Subcutaneous adipose tissue (tissue), 4 donors: Measurements from ENCODE around the gene MIGA1. TPM values are rescaled to one million over a fixed set of nuclear protein-coding genes. Genes with fewer than 3 reads are reported as not detected.

Experiments used
- total RNA-seq, 4 donors: library from RNA; depleted of rRNA; stranded (reverse); fragments of >200 nt; gene quantifications; one replicate each; pipeline ENCODE4 v1.1.0, GENCODE V29; 2016
- TF ChIP-seq, protein P1 (sequence below): fragments of 450-650 bp; IDR thresholded peaks from one replicate; pipeline ENCODE4 v1.5.1; 2016; ENCODE audit warnings: low read depth, mild to moderate bottlenecking, control low read depth, antibody characterized with exemption, moderate library complexity

The MIGA1 gene
- total RNA-seq, 4 donors from 2014 or later: 18.6 to 28.6 (median 23.1) TPM

DNA sequence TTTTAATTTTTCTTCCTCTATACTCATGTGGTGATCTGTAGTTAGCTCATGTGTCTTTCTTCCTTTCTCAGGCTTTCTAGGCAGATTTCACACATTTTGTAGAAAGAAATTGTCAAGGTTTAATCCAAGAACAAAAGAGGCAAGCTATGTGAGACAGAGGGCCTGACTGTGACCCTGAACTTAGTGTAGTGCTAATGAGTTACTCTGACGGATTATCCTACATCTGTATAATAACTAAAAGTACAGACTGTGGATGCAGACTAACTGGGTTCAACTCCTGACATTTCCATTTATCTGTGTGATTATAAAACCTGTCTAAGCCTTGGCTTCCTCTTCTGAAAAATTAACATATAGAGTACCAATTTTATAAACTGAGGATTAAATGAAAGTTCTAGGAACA, 40.7 kb downstream of the MIGA1 start:
- TF ChIP-seq, protein P1, sequence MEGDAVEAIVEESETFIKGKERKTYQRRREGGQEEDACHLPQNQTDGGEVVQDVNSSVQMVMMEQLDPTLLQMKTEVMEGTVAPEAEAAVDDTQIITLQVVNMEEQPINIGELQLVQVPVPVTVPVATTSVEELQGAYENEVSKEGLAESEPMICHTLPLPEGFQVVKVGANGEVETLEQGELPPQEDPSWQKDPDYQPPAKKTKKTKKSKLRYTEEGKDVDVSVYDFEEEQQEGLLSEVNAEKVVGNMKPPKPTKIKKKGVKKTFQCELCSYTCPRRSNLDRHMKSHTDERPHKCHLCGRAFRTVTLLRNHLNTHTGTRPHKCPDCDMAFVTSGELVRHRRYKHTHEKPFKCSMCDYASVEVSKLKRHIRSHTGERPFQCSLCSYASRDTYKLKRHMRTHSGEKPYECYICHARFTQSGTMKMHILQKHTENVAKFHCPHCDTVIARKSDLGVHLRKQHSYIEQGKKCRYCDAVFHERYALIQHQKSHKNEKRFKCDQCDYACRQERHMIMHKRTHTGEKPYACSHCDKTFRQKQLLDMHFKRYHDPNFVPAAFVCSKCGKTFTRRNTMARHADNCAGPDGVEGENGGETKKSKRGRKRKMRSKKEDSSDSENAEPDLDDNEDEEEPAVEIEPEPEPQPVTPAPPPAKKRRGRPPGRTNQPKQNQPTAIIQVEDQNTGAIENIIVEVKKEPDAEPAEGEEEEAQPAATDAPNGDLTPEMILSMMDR: no peak

DNA sequence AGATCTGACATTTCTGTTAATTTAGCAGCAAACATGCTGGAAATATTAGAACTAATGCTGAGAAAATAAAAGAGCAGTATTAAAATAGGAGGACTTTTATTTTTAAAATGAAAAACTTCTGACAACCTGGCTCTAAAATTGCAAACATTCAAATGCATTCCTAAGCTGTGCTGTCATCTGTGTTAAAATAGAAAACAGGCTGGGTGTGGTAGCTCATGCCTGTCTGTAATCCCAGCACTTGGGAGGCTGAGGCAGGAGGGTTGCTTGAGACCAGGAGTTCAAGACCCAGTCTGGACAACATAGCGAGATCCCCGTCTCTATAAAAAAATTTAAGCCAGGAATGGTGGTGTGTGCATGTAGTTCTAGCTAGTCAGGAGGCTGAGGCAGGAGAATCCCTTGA, 44.6 kb downstream of the MIGA1 start:
- TF ChIP-seq, protein P1: no peak

DNA sequence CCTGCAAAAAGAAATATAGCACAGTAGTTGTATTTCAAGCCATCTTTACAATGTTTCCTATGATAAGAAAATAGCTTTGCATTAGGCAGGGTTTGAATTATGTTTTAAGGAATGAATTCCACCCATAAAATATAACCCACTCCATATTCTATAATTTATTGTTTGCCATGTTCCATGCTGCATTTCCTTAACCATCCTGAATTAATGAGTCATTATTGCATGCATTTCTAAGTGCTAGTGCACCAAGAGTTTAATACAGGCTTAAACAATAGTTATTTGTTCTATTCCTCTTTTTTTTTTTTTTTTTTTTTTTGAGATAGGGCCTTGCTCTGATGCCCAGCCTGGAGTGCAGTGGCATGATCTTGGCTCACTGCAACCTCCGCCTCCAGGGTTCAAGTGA, 45.2 kb downstream of the MIGA1 start:
- TF ChIP-seq, protein P1: no peak

DNA sequence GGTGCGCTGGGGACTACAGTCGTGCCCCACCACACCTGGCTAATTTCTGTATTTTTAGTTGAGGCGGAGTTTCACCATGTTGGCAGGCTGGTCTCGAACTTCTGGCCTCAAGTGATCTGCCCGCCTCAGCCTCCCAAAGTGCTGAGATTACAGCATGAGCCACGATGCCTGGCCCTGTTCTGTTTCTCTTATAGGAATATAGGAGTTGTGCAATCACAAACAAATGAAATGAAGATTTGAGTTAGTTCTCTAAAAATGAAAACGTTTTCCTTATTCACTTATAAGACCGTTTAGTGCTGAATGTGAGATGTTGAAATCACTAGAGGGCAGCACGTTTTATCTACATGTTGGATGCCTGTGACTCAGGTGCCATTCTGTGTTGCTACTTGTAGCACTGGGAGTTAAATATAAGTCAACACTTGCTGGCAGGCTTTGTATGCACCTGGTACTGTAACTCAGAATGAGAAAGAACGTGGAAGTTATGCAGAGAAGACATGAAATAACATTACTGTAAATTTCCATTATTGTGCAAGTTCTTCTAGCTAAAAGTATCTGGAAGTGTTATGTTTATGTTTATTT, 45.8 kb downstream of the MIGA1 start:
- TF ChIP-seq, protein P1: no peak

DNA sequence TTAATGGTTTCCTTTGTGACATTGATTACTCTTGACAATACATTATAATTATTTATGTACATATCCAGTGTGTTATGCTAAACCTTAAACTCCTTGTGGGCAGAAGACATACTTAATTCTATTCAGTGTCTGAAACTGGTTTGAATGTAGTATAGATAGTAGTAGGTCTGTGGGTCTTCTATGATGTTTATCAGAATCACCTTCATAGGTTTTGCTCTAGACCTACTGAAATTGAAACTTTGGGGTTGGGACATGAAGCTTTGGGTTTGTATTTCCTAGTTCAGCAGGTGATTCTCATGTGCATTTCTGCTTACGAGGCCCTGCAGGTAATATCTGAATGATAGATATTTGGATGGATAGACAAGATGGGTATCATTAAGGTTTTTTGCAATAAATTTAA, 48.6 kb downstream of the MIGA1 start:
- TF ChIP-seq, protein P1: no peak

DNA sequence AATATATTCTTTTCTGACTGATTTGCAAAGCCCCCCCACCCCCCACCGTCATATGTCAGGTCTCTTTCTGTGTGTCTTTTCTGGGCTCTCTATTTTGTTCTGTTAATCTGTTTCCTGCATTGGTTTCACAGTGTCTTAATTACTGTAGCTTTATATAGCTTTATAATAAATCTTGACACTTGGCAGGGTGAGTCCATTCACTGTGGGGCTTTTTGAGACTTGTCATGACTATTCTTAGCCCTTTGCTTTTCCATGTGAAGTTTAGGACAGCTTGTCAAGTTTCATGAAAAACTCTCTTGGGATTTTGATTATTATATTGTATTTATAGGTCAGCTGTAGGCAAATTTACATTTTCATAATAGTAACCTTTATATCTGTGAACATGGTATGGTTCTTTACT, 50.4 kb downstream of the MIGA1 start:
- TF ChIP-seq, protein P1: no peak

DNA sequence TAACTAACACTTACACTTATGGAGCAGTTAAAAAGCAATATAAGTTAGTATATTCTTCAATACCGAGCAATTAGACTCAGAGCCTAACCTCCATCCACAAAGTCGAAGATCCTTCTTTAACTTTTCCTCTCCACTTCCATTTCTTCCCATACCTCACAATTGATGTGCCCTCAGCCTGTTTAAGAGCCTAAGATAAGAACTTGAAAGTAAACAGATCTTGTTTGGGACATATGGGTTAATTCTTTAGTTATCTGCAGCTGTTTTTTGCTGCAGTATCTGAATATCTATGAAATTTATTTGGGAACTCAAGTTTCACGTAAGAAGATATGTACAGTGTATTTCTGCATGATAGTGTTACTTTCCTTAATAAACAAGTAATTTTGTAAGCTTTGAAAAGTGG, 51.5 kb downstream of the MIGA1 start:
- TF ChIP-seq, protein P1: no peak
